GM12878 (cell line): ENCODE results near the gene NGFR. TPM values are rescaled to one million over a fixed set of nuclear protein-coding genes. Genes with fewer than 3 reads are reported as not detected.

Experiments used
- ATAC-seq: fragments of 200-7000 bp; cut with Tn5 transposase; 3 replicates; pipeline ENCODE4 v1.9.1; 2020; ENCODE audit warnings: mild to moderate bottlenecking, moderate library complexity
- BruUV-seq: library from RNA; stranded (reverse); fragments of 400-500 nt; replicated peaks from 2 replicates; lab custom pipeline; 2021; lab: Mats Ljungman, UMichigan
- CTCF ChIA-PET: fragments of 300-600 bp; sonication (Branson Sonifier 250); formaldehyde crosslinking; extraction: SDS; loops from one replicate; lab custom pipeline; 2021; ENCODE audit warnings: inconsistent platforms; lab: Yijun Ruan, JAX
- POLR2A ChIA-PET: fragments of 350-600 bp; formaldehyde crosslinking; extraction: SDS; loops from one replicate; lab custom pipeline; 2021; ENCODE audit warnings: inconsistent platforms; lab: Charles Lee
- RAD21 ChIA-PET: fragments of 300-600 bp; sonication (Branson Sonifier 250); formaldehyde crosslinking; loops from one replicate; lab custom pipeline; 2023; ENCODE audit warnings: antibody characterized with exemption; ENCODE audit not compliant: unreplicated experiment; lab: Charles Lee
- SMC1A ChIA-PET: fragments of 300-600 bp; sonication (Branson Sonifier 250); formaldehyde crosslinking; loops from one replicate; lab custom pipeline; 2023; ENCODE audit not compliant: unreplicated experiment, uncharacterized antibody; lab: Charles Lee
- DNase-seq: peaks from one replicate; pipeline ENCODE4 v3.0.0-alpha.2; 2011; ENCODE audit warnings: low read depth, low spot score
- FAIRE-seq: peaks from 3 replicates; lab custom pipeline; 2011; peaks lifted over from hg19 to GRCh38; lab: Jason Lieb, UNC
- H2AFZ ChIP-seq: 2 replicates; pipeline ENCODE4 v1.6.0; 2011; ENCODE audit warnings: low read depth, low read length, control low read depth; ENCODE audit not compliant: control insufficient read depth
- H3K27ac ChIP-seq: 2 replicates; pipeline ENCODE4 v1.5.1; 2011; ENCODE audit warnings: control low read depth; ENCODE audit not compliant: control insufficient read depth, insufficient read depth
- H3K27me3 ChIP-seq, 2 experiments: replicated peaks in 1 of 2; 2 replicates each; pipeline versions ENCODE4 v1.6.0 to v1.6.1; 2011; ENCODE audit warnings: low read length in 1 of 2; ENCODE audit not compliant: control insufficient read depth in 2 of 2, insufficient read depth in 2 of 2
- H3K36me3 ChIP-seq, 2 experiments: 2 replicates each; pipeline ENCODE4 v1.5.1; 2011; ENCODE audit warnings: low read length in 1 of 2; ENCODE audit not compliant: control insufficient read depth in 2 of 2, insufficient read depth in 2 of 2
- H3K4me1 ChIP-seq: 2 replicates; pipeline ENCODE4 v1.6.1; 2011; ENCODE audit warnings: mild to moderate bottlenecking, low read length, moderate library complexity, mixed read lengths; ENCODE audit not compliant: control insufficient read depth, insufficient read depth
- H3K4me2 ChIP-seq: 2 replicates; pipeline ENCODE4 v1.6.0; 2011; ENCODE audit warnings: control low read depth; ENCODE audit not compliant: control insufficient read depth, insufficient read depth
- H3K4me3 ChIP-seq: fragments of 200-600 bp; sonication (generic); 2 replicates; pipeline ENCODE4 v1.5.1; 2016
- H3K79me2 ChIP-seq: 2 replicates; pipeline ENCODE4 v1.6.0; 2011; ENCODE audit warnings: low read length; ENCODE audit not compliant: control insufficient read depth, insufficient read depth
- H3K9ac ChIP-seq: 2 replicates; pipeline ENCODE4 v1.8.0; 2011; ENCODE audit warnings: low read length, control low read depth, mixed read lengths; ENCODE audit not compliant: control insufficient read depth, insufficient read depth
- H3K9me3 ChIP-seq: replicated peaks from 3 replicates; pipeline ENCODE4 v1.5.1; 2011; ENCODE audit warnings: mild to moderate bottlenecking, low read length; ENCODE audit not compliant: control insufficient read depth, insufficient read depth
- H4K20me1 ChIP-seq: 2 replicates; pipeline ENCODE4 v1.6.0; 2011; ENCODE audit not compliant: control insufficient read depth, insufficient read depth
- BACH1 ChIP-seq: fragments of 450-650 bp; IDR thresholded peaks from 2 replicates; pipeline ENCODE4 v1.6.1; 2017; ENCODE audit warnings: mild to moderate bottlenecking, borderline replicate concordance
- BRCA1 ChIP-seq: IDR thresholded peaks from 2 replicates; pipeline ENCODE4 v1.6.1; 2011; ENCODE audit warnings: low read depth, low read length, improper control_type of control experiment
- ETV6 ChIP-seq, 2 experiments: fragments of 450-650 bp in 1 of 2; IDR thresholded peaks in 1 of 2; conservative IDR thresholded peaks in 1 of 2; 2 replicates each; pipeline ENCODE4 v1.6.1; 2014; ENCODE audit warnings: antibody characterized with exemption in 1 of 2, borderline replicate concordance in 1 of 2, low read depth in 1 of 2, mild to moderate bottlenecking in 1 of 2, moderate library complexity in 1 of 2
- FOS ChIP-seq: IDR thresholded peaks from 3 replicates; pipeline ENCODE4 v1.6.1; 2011; ENCODE audit warnings: borderline replicate concordance; ENCODE audit not compliant: insufficient read length; ENCODE audit errors: extremely low read depth
- FOXM1 ChIP-seq: IDR thresholded peaks from 2 replicates; pipeline ENCODE4 v1.6.1; 2012; ENCODE audit warnings: low read depth, mild to moderate bottlenecking, inconsistent platforms, low read length, moderate library complexity
- HCFC1 ChIP-seq: fragments of 150-350 bp; IDR thresholded peaks from 2 replicates; pipeline ENCODE4 v1.6.1; 2014; ENCODE audit warnings: low read length
- IKZF1 ChIP-seq: fragments of 450-650 bp; conservative IDR thresholded peaks from 2 replicates; pipeline ENCODE4 v1.6.1; 2017; ENCODE audit warnings: antibody characterized with exemption, mild to moderate bottlenecking
- IKZF2 ChIP-seq, 2 experiments: fragments of 450-650 bp; IDR thresholded peaks; 2 replicates each; pipeline ENCODE4 v1.6.1; 2017; ENCODE audit warnings: mild to moderate bottlenecking in 2 of 2, moderate library complexity in 2 of 2
- NR2C2 ChIP-seq: IDR thresholded peaks from 2 replicates; pipeline ENCODE4 v1.6.1; 2011; ENCODE audit warnings: borderline replicate concordance, low read depth; ENCODE audit not compliant: control insufficient read depth, insufficient read length
- PAX8 ChIP-seq: fragments of 450-650 bp; IDR thresholded peaks from 2 replicates; pipeline ENCODE4 v1.6.1; 2017; ENCODE audit warnings: mild to moderate bottlenecking, moderate library complexity
- SREBF1 ChIP-seq: IDR thresholded peaks from 2 replicates; pipeline ENCODE4 v1.6.1; 2012; ENCODE audit warnings: mild to moderate bottlenecking, low read length
- WGBS: methylation state at CpG from one replicate; pipeline ENCODE4 v1.1.6; 2016; ENCODE audit warnings: low lambda C conversion rate; ENCODE audit not compliant: insufficient replicate concordance, insufficient coverage; ENCODE audit errors: missing lambda C conversion rate; 5-methylcytosine and 5-hydroxymethylcytosine counted together
- in situ Hi-C: fragments of 300-500 bp; cut with MboI; formaldehyde crosslinking; loops from 9 replicates; pipeline ENCODE4 v1.14.3; 2018; ENCODE audit warnings: mixed read lengths
- intact Hi-C: fragments of 100-400 bp; cut with micrococcal nuclease; formaldehyde crosslinking; loops from one replicate; pipeline ENCODE4 v1.14.2; 2022; ENCODE audit not compliant: unreplicated experiment
- polyA plus RNA-seq, 11 experiments: library from polyadenylated mRNA; depleted of rRNA in 4 of 11; unstranded in 6 of 11; stranded (reverse) in 5 of 11; fragments of >200 nt; fragmentation: Nextera tagmentation in 4 of 11; fragmentation: Illumina TruSeq in 1 of 11; extraction: Ambion mirVana in 4 of 11; extraction: Trizol in 1 of 11; gene quantifications; 1 replicate in 1 of 11; 2 replicates in 10 of 11; pipeline versions ENCODE4 v1.2.1 to v1.2.3, GENCODE V29; 2011 to 2016; ENCODE audit warnings: inconsistent platforms in 2 of 11, missing spikeins in 2 of 11, low read depth in 1 of 11
- total RNA-seq, 4 experiments: library from RNA; depleted of rRNA in 3 of 4; stranded (reverse); fragments of >200 nt in 3 of 4; fragmentation: Illumina TruSeq in 1 of 4; extraction: Trizol in 1 of 4; gene quantifications; 2 replicates each; pipeline versions ENCODE4 v1.2.1 to v1.2.3, GENCODE V29; 2013 to 2021
- TF ChIP-seq, protein P1 (sequence below): fragments of 450-650 bp; IDR thresholded peaks from 2 replicates; pipeline ENCODE4 v1.6.1; 2014; ENCODE audit warnings: mild to moderate bottlenecking
- TF ChIP-seq, protein P2 (sequence below): IDR thresholded peaks from 2 replicates; pipeline ENCODE4 v1.6.1; 2011; ENCODE audit warnings: mild to moderate bottlenecking, low read depth, low read length, moderate library complexity; ENCODE audit not compliant: insufficient replicate concordance
- TF ChIP-seq, protein P3 (sequence below): fragments of 450-650 bp; IDR thresholded peaks from 2 replicates; pipeline ENCODE4 v1.6.1; 2017; ENCODE audit warnings: mild to moderate bottlenecking

NGFR gene
- total and polyA plus RNA-seq, 10 of the 15 experiments (the other 5 are each of a cell fraction or from before 2014, with no cell fraction given), result 0.05 to 0.28 (median 0.08) TPM; not detected in 1

DNA sequence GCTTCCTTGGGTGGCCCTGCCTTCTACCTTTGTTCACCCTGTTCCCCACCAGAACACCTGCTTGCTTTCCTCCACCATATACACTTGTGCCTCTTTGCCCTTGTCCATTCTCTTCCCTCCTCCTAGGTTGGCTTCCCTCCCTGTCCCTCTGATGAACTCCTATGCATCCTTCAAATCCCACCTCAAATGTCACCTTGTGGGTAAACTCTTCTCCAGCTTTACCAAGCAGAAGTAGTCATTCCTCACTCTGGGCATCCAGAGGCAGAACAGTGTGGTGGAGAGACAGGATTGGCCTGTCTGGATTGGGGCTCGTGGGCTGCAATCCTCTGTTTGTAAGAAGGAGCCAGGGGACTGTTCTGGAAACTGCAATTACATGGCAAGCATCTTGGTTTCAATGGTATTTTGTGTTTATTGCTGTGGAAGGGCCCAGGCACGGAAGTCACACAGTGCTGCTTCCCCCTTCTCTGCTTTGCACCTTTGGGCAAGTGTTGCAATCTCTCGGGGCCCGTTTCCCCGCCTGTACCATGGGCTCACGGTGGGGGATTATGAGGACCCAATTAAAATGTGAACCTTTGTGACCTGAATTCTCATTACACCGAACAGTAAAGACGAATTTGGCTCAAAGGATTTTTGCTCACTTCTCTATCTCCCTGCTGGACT lies 58.7 kb downstream of the NGFR start:
- H3K4me3 ChIP-seq, result no peak overlapping the region
- H3K79me2 ChIP-seq, result no peaks in the 10 kb centered on the region
- H3K27ac ChIP-seq, result no peak overlapping the region
- no peak overlapping the region for H3K4me2 ChIP-seq
- H3K9me3 ChIP-seq, result no peaks in the 10 kb centered on the region
- FAIRE-seq, result no peak
- H4K20me1 ChIP-seq, result no peaks in the 10 kb centered on the region
- BruUV-seq, result no TSS peak
- ChIA-PET CTCF (interaction anchor here (1.9 to 5.7 kb wide), 2 partner anchors 12 to 146 kb away, joined by 4 to 119 read pairs; no protein-coding TSS in a partner anchor), POLR2A (no interaction called here), SMC1A (no interaction called here), RAD21 (no interaction called here)
- no peak for DNase-seq
- WGBS, result 49% methylated on average over 8 of the region's 8 CpGs
- H3K4me1 ChIP-seq, result peaks cover 4% of the 10 kb centered on the region; the same call in 1 of the 2 replicates
- intact Hi-C loops (no loop called here), in situ Hi-C loops (loop anchor here (5.0 to 10.0 kb wide), 4 partner anchors 57 to 237 kb away; partner anchors contain the start of gene NGFR)
- TF ChIP-seq, protein P1, sequence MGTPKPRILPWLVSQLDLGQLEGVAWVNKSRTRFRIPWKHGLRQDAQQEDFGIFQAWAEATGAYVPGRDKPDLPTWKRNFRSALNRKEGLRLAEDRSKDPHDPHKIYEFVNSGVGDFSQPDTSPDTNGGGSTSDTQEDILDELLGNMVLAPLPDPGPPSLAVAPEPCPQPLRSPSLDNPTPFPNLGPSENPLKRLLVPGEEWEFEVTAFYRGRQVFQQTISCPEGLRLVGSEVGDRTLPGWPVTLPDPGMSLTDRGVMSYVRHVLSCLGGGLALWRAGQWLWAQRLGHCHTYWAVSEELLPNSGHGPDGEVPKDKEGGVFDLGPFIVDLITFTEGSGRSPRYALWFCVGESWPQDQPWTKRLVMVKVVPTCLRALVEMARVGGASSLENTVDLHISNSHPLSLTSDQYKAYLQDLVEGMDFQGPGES, result no peak
- TF ChIP-seq BACH1 (no peak), ETV6 (conservative IDR thresholded peaks at IDR 0.05 in 1 of 2, IDR thresholded peaks at IDR 0.05 in 1 of 2; ENCODE audit: borderline replicate concordance in 1 of 2, low read depth in 1 of 2) (no peak), FOXM1 (no peak), PAX8 (no peak), FOS (no peak), SREBF1 (no peak), IKZF2 (IDR thresholded peaks at IDR 0.05) (no peak), BRCA1 (no peak), IKZF1 (no peak), HCFC1 (no peak), NR2C2 (no peak)
- TF ChIP-seq, protein P2, sequence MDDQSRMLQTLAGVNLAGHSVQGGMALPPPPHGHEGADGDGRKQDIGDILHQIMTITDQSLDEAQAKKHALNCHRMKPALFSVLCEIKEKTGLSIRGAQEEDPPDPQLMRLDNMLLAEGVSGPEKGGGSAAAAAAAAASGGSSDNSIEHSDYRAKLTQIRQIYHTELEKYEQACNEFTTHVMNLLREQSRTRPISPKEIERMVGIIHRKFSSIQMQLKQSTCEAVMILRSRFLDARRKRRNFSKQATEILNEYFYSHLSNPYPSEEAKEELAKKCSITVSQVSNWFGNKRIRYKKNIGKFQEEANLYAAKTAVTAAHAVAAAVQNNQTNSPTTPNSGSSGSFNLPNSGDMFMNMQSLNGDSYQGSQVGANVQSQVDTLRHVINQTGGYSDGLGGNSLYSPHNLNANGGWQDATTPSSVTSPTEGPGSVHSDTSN, result no peak
- TF ChIP-seq, protein P3, sequence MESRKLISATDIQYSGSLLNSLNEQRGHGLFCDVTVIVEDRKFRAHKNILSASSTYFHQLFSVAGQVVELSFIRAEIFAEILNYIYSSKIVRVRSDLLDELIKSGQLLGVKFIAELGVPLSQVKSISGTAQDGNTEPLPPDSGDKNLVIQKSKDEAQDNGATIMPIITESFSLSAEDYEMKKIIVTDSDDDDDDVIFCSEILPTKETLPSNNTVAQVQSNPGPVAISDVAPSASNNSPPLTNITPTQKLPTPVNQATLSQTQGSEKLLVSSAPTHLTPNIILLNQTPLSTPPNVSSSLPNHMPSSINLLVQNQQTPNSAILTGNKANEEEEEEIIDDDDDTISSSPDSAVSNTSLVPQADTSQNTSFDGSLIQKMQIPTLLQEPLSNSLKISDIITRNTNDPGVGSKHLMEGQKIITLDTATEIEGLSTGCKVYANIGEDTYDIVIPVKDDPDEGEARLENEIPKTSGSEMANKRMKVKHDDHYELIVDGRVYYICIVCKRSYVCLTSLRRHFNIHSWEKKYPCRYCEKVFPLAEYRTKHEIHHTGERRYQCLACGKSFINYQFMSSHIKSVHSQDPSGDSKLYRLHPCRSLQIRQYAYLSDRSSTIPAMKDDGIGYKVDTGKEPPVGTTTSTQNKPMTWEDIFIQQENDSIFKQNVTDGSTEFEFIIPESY, result no peak
- no peak overlapping the region for H3K9ac ChIP-seq
- no peaks in the 10 kb centered on the region for H3K36me3 ChIP-seq
- H3K27me3 ChIP-seq, result no peaks in the 10 kb centered on the region
- no peak overlapping the region for H2AFZ ChIP-seq
- no peak for ATAC-seq
